CD4-positive, alpha-beta T cell treated with Interleukin-6 for 4 hours (primary cell): ENCODE data around the gene GJB2.

Experiments
- DNase-seq: peaks from one replicate; pipeline ENCODE4 v3.0.0-alpha.2; 2020; ENCODE audit warnings: mixed read lengths

GJB2 gene

GRCh38 chr13:20192158-20192835 is 441 bp downstream of the GJB2 start:
- DNase-seq, result peak; percentile 4

- peak; percentile 2 for DNase-seq
Measured at GRCh38 chr13:20191311-20192157, 1.2 kb downstream of the GJB2 start.

GRCh38 chr13:20190481-20191310 is 2.0 kb downstream of the GJB2 start:
- no peak for DNase-seq

- no peak for DNase-seq
Measured at GRCh38 chr13:20190076-20190475, 2.7 kb downstream of the GJB2 start.

GRCh38 chr13:20188667-20189553 is 3.8 kb downstream of the GJB2 start:
- DNase-seq, result no peak

GRCh38 chr13:20186771-20187170 is 6.0 kb downstream of the GJB2 start:
- DNase-seq, result no peak

- DNase-seq, result no peak
Measured at GRCh38 chr13:20185366-20186056, 7.2 kb downstream of the GJB2 start.

- peak; percentile 59 for DNase-seq
Measured at GRCh38 chr13:20182231-20182846, 10.4 kb downstream of the GJB2 start.

GRCh38 chr13:20181188-20181587 is 11.6 kb downstream of the GJB2 start:
- no peak for DNase-seq

GRCh38 chr13:20178156-20178555 is 14.6 kb downstream of the GJB2 start:
- no peak for DNase-seq

- DNase-seq, result no peak
Measured at GRCh38 chr13:20177049-20177831, 15.5 kb downstream of the GJB2 start.

- DNase-seq, result no peak
Measured at GRCh38 chr13:20175907-20176652, 16.7 kb downstream of the GJB2 start.

GRCh38 chr13:20175406-20175794 is 17.3 kb downstream of the GJB2 start:
- no peak for DNase-seq

- peak; percentile 64 for DNase-seq
Measured at GRCh38 chr13:20174656-20175405, 17.9 kb downstream of the GJB2 start.

- DNase-seq, result no peak
Measured at GRCh38 chr13:20173116-20173746, 19.5 kb downstream of the GJB2 start.

- no peak for DNase-seq
Measured at GRCh38 chr13:20171364-20171763, 21.4 kb downstream of the GJB2 start.

- no peak for DNase-seq
Measured at GRCh38 chr13:20170921-20171320, 21.8 kb downstream of the GJB2 start.

GRCh38 chr13:20168396-20168795 is 24.3 kb downstream of the GJB2 start:
- no peak for DNase-seq
